Lower leg skin (tissue), 3 donors: ENCODE data around the gene BNC2.

ENCODE experiments used
- CTCF ChIP-seq, 3 donors: fragments of 450-650 bp; IDR thresholded peaks; one replicate each; pipeline ENCODE4 v1.5.1; 2016; ENCODE audit warnings: antibody characterized with exemption in 3 of 3, mild to moderate bottlenecking in 3 of 3, moderate library complexity in 2 of 3
- POLR2A ChIP-seq, 2 donors: fragments of 450-650 bp; IDR thresholded peaks; one replicate each; pipeline ENCODE4 v1.6.1; 2016 to 2017; ENCODE audit warnings: antibody characterized with exemption in 2 of 2, mild to moderate bottlenecking in 1 of 2, moderate library complexity in 1 of 2

DNA sequence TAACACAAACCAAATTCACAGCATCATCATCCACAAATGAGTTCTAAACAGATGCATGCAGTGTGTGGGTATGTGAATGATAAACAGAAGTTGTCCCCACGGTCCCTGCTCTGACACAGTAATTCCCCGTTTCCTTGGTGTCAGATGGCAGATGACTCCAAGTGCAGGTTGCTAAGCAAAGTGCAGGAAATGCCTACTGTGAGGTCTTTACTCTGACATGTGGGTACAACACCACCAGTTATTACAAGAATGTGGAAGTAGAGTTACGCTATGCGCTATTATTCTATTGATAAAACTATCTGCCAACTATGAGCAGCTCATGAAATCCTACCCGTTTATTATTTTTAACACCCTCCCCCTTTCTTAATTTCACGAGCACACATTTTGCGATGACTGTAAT is 448.9 kb downstream of the BNC2 start:
- TF ChIP-seq CTCF (IDR thresholded peaks at IDR 0.05) (no peak), POLR2A (IDR thresholded peaks at IDR 0.05) (no peak)
